Measurements from ENCODE around the gene USP21. TPM values are rescaled to one million over a fixed set of nuclear protein-coding genes. Genes with fewer than 3 reads are reported as not detected.

USP21 gene
- total and polyA plus RNA-seq, 5 donors from 2014 or later: 18.8 to 36.9 (median 24.7) TPM

- Mint-ChIP-seq H3K27me3 (no peaks in the 10 kb centered on the region), H3K4me3 (peak overlapping the region in 1 of 4 donors; percentile 48), H3K4me1 (peaks cover 17 to 68% (median 44%) of the 10 kb centered on the region in 4 donors), H3K9me3 (no peaks in the 10 kb centered on the region), H3K36me3 (peaks cover 3% of the 10 kb centered on the region), H3K27ac (peak overlapping the region; percentile 60 to 92 (median 78))
- Histone ChIP-seq H3K4me1 (ENCODE audit: control insufficient read depth, insufficient read depth, low read length, poor library complexity, severe bottlenecking) (peaks cover 71% of the 10 kb centered on the region), H3K9me3 (ENCODE audit: control insufficient read depth in 2 of 2, low read length in 2 of 2) (no peaks in the 10 kb centered on the region), H3K27ac (ENCODE audit: insufficient read depth, low read length, poor library complexity, severe bottlenecking) (peak overlapping the region; percentile 80), H3K36me3 (ENCODE audit: control insufficient read depth, insufficient read depth, low read length) (no peaks in the 10 kb centered on the region), H3K4me3 (ENCODE audit: low read depth, low read length) (no peak overlapping the region), H3K27me3 (ENCODE audit: control insufficient read depth, insufficient read depth, low read length) (no peaks in the 10 kb centered on the region)
- DNase-seq (no peak), ATAC-seq (ENCODE audit: low read depth in 2 of 2) (no peak)
These were observed 29.7 kb downstream of the USP21 start for GRCh38 chr1:161189036-161189435.

- Histone ChIP-seq H3K9me3 (ENCODE audit: control insufficient read depth in 2 of 2, low read length in 2 of 2) (no peaks in the 10 kb centered on the region), H3K4me3 (ENCODE audit: low read depth, low read length) (no peak overlapping the region), H3K27ac (ENCODE audit: insufficient read depth, low read length, poor library complexity, severe bottlenecking) (no peak overlapping the region), H3K4me1 (ENCODE audit: control insufficient read depth, insufficient read depth, low read length, poor library complexity, severe bottlenecking) (peaks cover 54% of the 10 kb centered on the region), H3K36me3 (ENCODE audit: control insufficient read depth, insufficient read depth, low read length) (no peaks in the 10 kb centered on the region), H3K27me3 (ENCODE audit: control insufficient read depth, insufficient read depth, low read length) (no peaks in the 10 kb centered on the region)
- Mint-ChIP-seq H3K4me3 (no peak overlapping the region), H3K36me3 (peaks cover 3% of the 10 kb centered on the region), H3K9me3 (no peaks in the 10 kb centered on the region), H3K27ac (peak overlapping the region in 1 of 3 donors; percentile 35), H3K4me1 (peaks cover 8 to 63% (median 32%) of the 10 kb centered on the region in 4 donors), H3K27me3 (no peaks in the 10 kb centered on the region)
- DNase-seq (no peak), ATAC-seq (ENCODE audit: low read depth in 2 of 2) (no peak)
These were observed 31.7 kb downstream of the USP21 start for GRCh38 chr1:161190962-161191521.

- Mint-ChIP-seq H3K27ac (peak overlapping the region; percentile 4 to 71 (median 69)), H3K4me3 (no peak overlapping the region), H3K9me3 (no peaks in the 10 kb centered on the region), H3K36me3 (peaks cover 3% of the 10 kb centered on the region), H3K27me3 (no peaks in the 10 kb centered on the region), H3K4me1 (peaks cover 7 to 53% (median 30%) of the 10 kb centered on the region in 4 donors)
- Histone ChIP-seq H3K4me1 (ENCODE audit: control insufficient read depth, insufficient read depth, low read length, poor library complexity, severe bottlenecking) (peaks cover 45% of the 10 kb centered on the region), H3K9me3 (ENCODE audit: control insufficient read depth in 2 of 2, low read length in 2 of 2) (no peaks in the 10 kb centered on the region), H3K27ac (ENCODE audit: insufficient read depth, low read length, poor library complexity, severe bottlenecking) (no peak overlapping the region), H3K27me3 (ENCODE audit: control insufficient read depth, insufficient read depth, low read length) (no peaks in the 10 kb centered on the region), H3K4me3 (ENCODE audit: low read depth, low read length) (no peak overlapping the region), H3K36me3 (ENCODE audit: control insufficient read depth, insufficient read depth, low read length) (no peaks in the 10 kb centered on the region)
- ATAC-seq (ENCODE audit: low read depth in 2 of 2): no peak
- DNase-seq: no peak
These were observed 32.7 kb downstream of the USP21 start for GRCh38 chr1:161191971-161192370.

GRCh38 chr1:161192476-161193465, 33.5 kb downstream of the USP21 start:
- no peaks in the 10 kb centered on the region for H3K9me3 ChIP-seq (ENCODE audit: control insufficient read depth in 2 of 2, low read length in 2 of 2)
- Mint-ChIP-seq H3K9me3 (no peaks in the 10 kb centered on the region), H3K4me3 (peak overlapping the region in 2 of 4 donors; percentile 23 to 58), H3K27ac (peak overlapping the region; percentile 69 to 98 (median 93)), H3K27me3 (no peaks in the 10 kb centered on the region), H3K36me3 (peaks cover 3% of the 10 kb centered on the region), H3K4me1 (peaks cover 7 to 45% (median 25%) of the 10 kb centered on the region in 4 donors)
- peak overlapping the region; percentile 17 for H3K4me3 ChIP-seq (ENCODE audit: low read depth, low read length)
- peak; percentile 88 to 91 for ATAC-seq (ENCODE audit: low read depth in 2 of 2)
- H3K27me3 ChIP-seq (ENCODE audit: control insufficient read depth, insufficient read depth, low read length): no peaks in the 10 kb centered on the region
- H3K4me1 ChIP-seq (ENCODE audit: control insufficient read depth, insufficient read depth, low read length, poor library complexity, severe bottlenecking): peaks cover 37% of the 10 kb centered on the region
- DNase-seq: peak; percentile 50 to 87 (median 75)
- H3K27ac ChIP-seq (ENCODE audit: insufficient read depth, low read length, poor library complexity, severe bottlenecking): no peak overlapping the region
- H3K36me3 ChIP-seq (ENCODE audit: control insufficient read depth, insufficient read depth, low read length): no peaks in the 10 kb centered on the region

GRCh38 chr1:161193561-161194235, 34.4 kb downstream of the USP21 start:
- Histone ChIP-seq H3K27ac (ENCODE audit: insufficient read depth, low read length, poor library complexity, severe bottlenecking) (no peak overlapping the region), H3K9me3 (ENCODE audit: control insufficient read depth in 2 of 2, low read length in 2 of 2) (no peaks in the 10 kb centered on the region), H3K4me1 (ENCODE audit: control insufficient read depth, insufficient read depth, low read length, poor library complexity, severe bottlenecking) (peaks cover 30% of the 10 kb centered on the region), H3K4me3 (ENCODE audit: low read depth, low read length) (no peak overlapping the region), H3K36me3 (ENCODE audit: control insufficient read depth, insufficient read depth, low read length) (no peaks in the 10 kb centered on the region), H3K27me3 (ENCODE audit: control insufficient read depth, insufficient read depth, low read length) (no peaks in the 10 kb centered on the region)
- DNase-seq (no peak), ATAC-seq (ENCODE audit: low read depth in 2 of 2) (no peak)
- H3K4me3 Mint-ChIP-seq: no peak overlapping the region
- no peak overlapping the region for H3K27ac Mint-ChIP-seq
- peaks cover 7 to 39% (median 24%) of the 10 kb centered on the region in 4 donors for H3K4me1 Mint-ChIP-seq
- H3K27me3 Mint-ChIP-seq: no peaks in the 10 kb centered on the region
- H3K36me3 Mint-ChIP-seq: peaks cover 3% of the 10 kb centered on the region
- no peaks in the 10 kb centered on the region for H3K9me3 Mint-ChIP-seq

- no peaks in the 10 kb centered on the region for H3K27me3 Mint-ChIP-seq
- H3K4me1 Mint-ChIP-seq: peaks cover 7 to 45% (median 21%) of the 10 kb centered on the region in 4 donors
- no peaks in the 10 kb centered on the region for H3K9me3 Mint-ChIP-seq
- DNase-seq (no peak), ATAC-seq (ENCODE audit: low read depth in 2 of 2) (no peak)
- peaks cover 29% of the 10 kb centered on the region for H3K4me1 ChIP-seq (ENCODE audit: control insufficient read depth, insufficient read depth, low read length, poor library complexity, severe bottlenecking)
- H3K9me3 ChIP-seq (ENCODE audit: control insufficient read depth in 2 of 2, low read length in 2 of 2): no peaks in the 10 kb centered on the region
- no peaks in the 10 kb centered on the region for H3K36me3 ChIP-seq (ENCODE audit: control insufficient read depth, insufficient read depth, low read length)
- peak overlapping the region in 2 of 3 donors; percentile 20 to 84 for H3K27ac Mint-ChIP-seq
- peak overlapping the region in 2 of 4 donors; percentile 33 to 55 for H3K4me3 Mint-ChIP-seq
- no peak overlapping the region for H3K4me3 ChIP-seq (ENCODE audit: low read depth, low read length)
- H3K27me3 ChIP-seq (ENCODE audit: control insufficient read depth, insufficient read depth, low read length): no peaks in the 10 kb centered on the region
- H3K36me3 Mint-ChIP-seq: peaks cover 3% of the 10 kb centered on the region
- H3K27ac ChIP-seq (ENCODE audit: insufficient read depth, low read length, poor library complexity, severe bottlenecking): no peak overlapping the region
These were observed 35.9 kb downstream of the USP21 start for GRCh38 chr1:161195171-161195570.

GRCh38 chr1:161196111-161196510, 36.8 kb downstream of the USP21 start:
- no peak overlapping the region for H3K27ac Mint-ChIP-seq
- H3K4me3 Mint-ChIP-seq: no peak overlapping the region
- H3K9me3 Mint-ChIP-seq: no peaks in the 10 kb centered on the region
- H3K27me3 ChIP-seq (ENCODE audit: control insufficient read depth, insufficient read depth, low read length): no peaks in the 10 kb centered on the region
- DNase-seq (no peak), ATAC-seq (ENCODE audit: low read depth in 2 of 2) (no peak)
- H3K9me3 ChIP-seq (ENCODE audit: control insufficient read depth in 2 of 2, low read length in 2 of 2): no peaks in the 10 kb centered on the region
- no peaks in the 10 kb centered on the region for H3K36me3 ChIP-seq (ENCODE audit: control insufficient read depth, insufficient read depth, low read length)
- H3K4me1 Mint-ChIP-seq: peaks cover 7 to 55% (median 29%) of the 10 kb centered on the region in 4 donors
- no peak overlapping the region for H3K4me3 ChIP-seq (ENCODE audit: low read depth, low read length)
- H3K4me1 ChIP-seq (ENCODE audit: control insufficient read depth, insufficient read depth, low read length, poor library complexity, severe bottlenecking): peaks cover 32% of the 10 kb centered on the region
- H3K27ac ChIP-seq (ENCODE audit: insufficient read depth, low read length, poor library complexity, severe bottlenecking): no peak overlapping the region
- H3K36me3 Mint-ChIP-seq: peaks cover 3% of the 10 kb centered on the region
- no peaks in the 10 kb centered on the region for H3K27me3 Mint-ChIP-seq

All from CD4-positive, CD25-positive, alpha-beta regulatory T cell (primary cell).